Measurements from ENCODE around the gene BMP6. TPM values are rescaled to one million over a fixed set of nuclear protein-coding genes. Genes with fewer than 3 reads are reported as not detected.
"Not testable (repeated sequence)": the region's sequence is repeated elsewhere in the genome, so short reads cannot be mapped to it uniquely, and the experiment has no call there.

Gene BMP6
- total RNA-seq, 2 donors from 2014 or later = not detected

- peaks cover 0 to 5% of the 10 kb centered on the region in 2 donors for H3K36me3 Mint-ChIP-seq
- ATAC-seq (no peak), DNase-seq (ENCODE audit: low spot score in 2 of 2) (no peak)
- no peaks in the 10 kb centered on the region for H3K9me3 Mint-ChIP-seq
- no peak overlapping the region for H3K27ac Mint-ChIP-seq
These were observed 68.6 kb downstream of the BMP6 start for GRCh38 chr6:7794509-7794908.

GRCh38 chr6:7797386-7797785 lies 71.5 kb downstream of the BMP6 start:
- ATAC-seq = no peak
- Mint-ChIP-seq H3K36me3 (no peaks in the 10 kb centered on the region), H3K9me3 (no peaks in the 10 kb centered on the region), H3K27ac (no peak overlapping the region)
- DNase-seq (ENCODE audit: low spot score in 2 of 2) = no peak

- DNase-seq (ENCODE audit: low spot score in 2 of 2) = no peak
- H3K36me3 Mint-ChIP-seq = no peaks in the 10 kb centered on the region
- no peaks in the 10 kb centered on the region for H3K9me3 Mint-ChIP-seq
- ATAC-seq = no peak
- H3K27ac Mint-ChIP-seq = no peak overlapping the region
These were observed 72.9 kb downstream of the BMP6 start for GRCh38 chr6:7798751-7799150.

GRCh38 chr6:7802662-7803061 lies 76.8 kb downstream of the BMP6 start:
- ATAC-seq = peak in 1 of 2 donors; percentile 4
- DNase-seq (ENCODE audit: low spot score in 2 of 2) = no peak
- H3K27ac Mint-ChIP-seq = no peak overlapping the region
- no peaks in the 10 kb centered on the region for H3K9me3 Mint-ChIP-seq
- H3K36me3 Mint-ChIP-seq = no peaks in the 10 kb centered on the region

- no peaks in the 10 kb centered on the region for H3K36me3 Mint-ChIP-seq
- no peak overlapping the region for H3K27ac Mint-ChIP-seq
- H3K9me3 Mint-ChIP-seq = no peaks in the 10 kb centered on the region
- peak; percentile 89 to 96 for ATAC-seq
- no peak for DNase-seq (ENCODE audit: low spot score in 2 of 2)
These were observed 77.3 kb downstream of the BMP6 start for GRCh38 chr6:7803214-7803613.

GRCh38 chr6:7805078-7805849 lies 79.4 kb downstream of the BMP6 start:
- ATAC-seq = no peak
- Mint-ChIP-seq H3K9me3 (no peaks in the 10 kb centered on the region), H3K27ac (no peak overlapping the region), H3K36me3 (no peaks in the 10 kb centered on the region)
- no peak for DNase-seq (ENCODE audit: low spot score in 2 of 2)

GRCh38 chr6:7805850-7806214 lies 79.9 kb downstream of the BMP6 start:
- no peak for ATAC-seq
- no peaks in the 10 kb centered on the region for H3K9me3 Mint-ChIP-seq
- no peak for DNase-seq (ENCODE audit: low spot score in 2 of 2)
- no peak overlapping the region for H3K27ac Mint-ChIP-seq
- no peaks in the 10 kb centered on the region for H3K36me3 Mint-ChIP-seq

GRCh38 chr6:7806711-7807110 lies 80.8 kb downstream of the BMP6 start:
- Mint-ChIP-seq H3K27ac (no peak overlapping the region), H3K36me3 (no peaks in the 10 kb centered on the region)

GRCh38 chr6:7809346-7809745 lies 83.4 kb downstream of the BMP6 start:
- no peak overlapping the region for H3K27ac Mint-ChIP-seq
- H3K36me3 Mint-ChIP-seq = no peaks in the 10 kb centered on the region
- DNase-seq (ENCODE audit: low spot score in 2 of 2) = no peak
- H3K9me3 Mint-ChIP-seq = no peaks in the 10 kb centered on the region
- no peak for ATAC-seq

More at GRCh38 chr6:7806711-7807110, 80.8 kb downstream of the BMP6 start:
- no peak for DNase-seq (ENCODE audit: low spot score in 2 of 2)
- no peaks in the 10 kb centered on the region for H3K9me3 Mint-ChIP-seq
- no peak for ATAC-seq

- no peaks in the 10 kb centered on the region for H3K9me3 Mint-ChIP-seq
- no peak for ATAC-seq
- no peak overlapping the region for H3K27ac Mint-ChIP-seq
- DNase-seq (ENCODE audit: low spot score in 2 of 2) = no peak
- H3K36me3 Mint-ChIP-seq = no peaks in the 10 kb centered on the region
These were observed 85.5 kb downstream of the BMP6 start for GRCh38 chr6:7811441-7811840.

GRCh38 chr6:7812623-7813022 lies 86.7 kb downstream of the BMP6 start:
- ATAC-seq (no peak), DNase-seq (ENCODE audit: low spot score in 2 of 2) (no peak)
- H3K27ac Mint-ChIP-seq = no peak overlapping the region
- H3K9me3 Mint-ChIP-seq = no peaks in the 10 kb centered on the region
- no peaks in the 10 kb centered on the region for H3K36me3 Mint-ChIP-seq

GRCh38 chr6:7813193-7813592 lies 87.3 kb downstream of the BMP6 start:
- ATAC-seq (no peak), DNase-seq (ENCODE audit: low spot score in 2 of 2) (no peak)
- H3K27ac Mint-ChIP-seq = no peak overlapping the region
- no peaks in the 10 kb centered on the region for H3K36me3 Mint-ChIP-seq
- no peaks in the 10 kb centered on the region for H3K9me3 Mint-ChIP-seq

- H3K36me3 Mint-ChIP-seq = no peaks in the 10 kb centered on the region
- DNase-seq (ENCODE audit: low spot score in 2 of 2) = no peak
- H3K27ac Mint-ChIP-seq = no peak overlapping the region
- no peak for ATAC-seq
- H3K9me3 Mint-ChIP-seq = no peaks in the 10 kb centered on the region
These were observed 87.8 kb downstream of the BMP6 start for GRCh38 chr6:7813704-7814103.

- Mint-ChIP-seq H3K36me3 (no peaks in the 10 kb centered on the region), H3K9me3 (no peaks in the 10 kb centered on the region), H3K27ac (no peak overlapping the region)
- no peak for DNase-seq (ENCODE audit: low spot score in 2 of 2)
- ATAC-seq = no peak
These were observed 89.8 kb downstream of the BMP6 start for GRCh38 chr6:7815716-7816115.

- H3K36me3 Mint-ChIP-seq; DNase-seq (ENCODE audit: low spot score in 2 of 2); H3K9me3 Mint-ChIP-seq; ATAC-seq; H3K27ac Mint-ChIP-seq: not testable (repeated sequence)
These were observed 91.3 kb downstream of the BMP6 start for GRCh38 chr6:7817184-7817583.

GRCh38 chr6:7818257-7819214 lies 92.6 kb downstream of the BMP6 start:
- Mint-ChIP-seq H3K27ac (no peak overlapping the region), H3K36me3 (no peaks in the 10 kb centered on the region), H3K9me3 (no peaks in the 10 kb centered on the region)
- no peak for ATAC-seq
- no peak for DNase-seq (ENCODE audit: low spot score in 2 of 2)

- no peak overlapping the region for H3K27ac Mint-ChIP-seq
- no peak for ATAC-seq
- H3K36me3 Mint-ChIP-seq = no peaks in the 10 kb centered on the region
- no peak for DNase-seq (ENCODE audit: low spot score in 2 of 2)
- H3K9me3 Mint-ChIP-seq = no peaks in the 10 kb centered on the region
These were observed 93.6 kb downstream of the BMP6 start for GRCh38 chr6:7819431-7820015.

All from activated naive CD4-positive, alpha-beta T cell treated with anti-CD3 and anti-CD28 coated beads, Interleukin-2, amount 50 U/mL, for 72 hours (primary cell).